NCI-H1092 (cell line): ENCODE measurements around the gene PCSK6.

Experiments
- DNase-seq: peaks from one replicate; lab custom pipeline; 2025; lab: John Stamatoyannopoulos, UW

Gene PCSK6

DNA sequence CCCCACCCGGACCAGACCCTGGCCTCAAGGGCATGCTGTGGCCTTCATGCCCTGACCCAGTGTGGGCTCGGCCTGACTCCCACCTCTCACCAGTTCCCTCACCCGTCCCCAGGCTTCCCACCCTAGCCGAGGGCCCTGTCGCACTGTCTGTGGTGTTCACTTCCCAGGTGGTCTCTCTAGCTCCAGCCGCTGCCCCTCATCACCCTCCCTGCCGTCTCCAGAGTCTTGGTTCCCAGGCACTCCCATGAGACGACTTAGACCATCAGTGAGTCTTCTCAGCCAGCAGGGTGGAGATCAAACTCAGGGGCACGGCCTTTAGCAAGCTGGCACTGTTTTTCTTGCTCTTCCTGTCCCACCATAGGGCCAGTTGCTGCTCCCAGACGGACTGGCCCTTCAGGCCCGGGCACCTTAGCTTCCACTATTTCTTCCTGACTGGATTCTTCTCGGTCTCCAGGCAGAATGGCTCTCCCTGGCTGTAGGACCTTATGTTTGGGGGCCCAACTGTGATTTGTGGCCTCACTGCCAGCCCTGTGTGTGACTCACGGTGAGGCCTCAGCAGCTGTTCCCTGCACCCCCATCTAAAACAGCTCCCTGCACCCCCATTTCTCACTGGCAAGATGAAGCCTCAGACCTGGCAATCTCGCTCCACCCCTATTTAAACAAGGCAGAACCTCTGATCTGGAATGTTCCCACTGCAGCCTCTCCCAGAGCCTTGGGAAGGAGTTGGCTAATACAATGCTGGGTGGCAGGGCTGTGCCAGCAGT, 9.4 kb upstream of the PCSK6 start:
- DNase-seq = no peak

DNA sequence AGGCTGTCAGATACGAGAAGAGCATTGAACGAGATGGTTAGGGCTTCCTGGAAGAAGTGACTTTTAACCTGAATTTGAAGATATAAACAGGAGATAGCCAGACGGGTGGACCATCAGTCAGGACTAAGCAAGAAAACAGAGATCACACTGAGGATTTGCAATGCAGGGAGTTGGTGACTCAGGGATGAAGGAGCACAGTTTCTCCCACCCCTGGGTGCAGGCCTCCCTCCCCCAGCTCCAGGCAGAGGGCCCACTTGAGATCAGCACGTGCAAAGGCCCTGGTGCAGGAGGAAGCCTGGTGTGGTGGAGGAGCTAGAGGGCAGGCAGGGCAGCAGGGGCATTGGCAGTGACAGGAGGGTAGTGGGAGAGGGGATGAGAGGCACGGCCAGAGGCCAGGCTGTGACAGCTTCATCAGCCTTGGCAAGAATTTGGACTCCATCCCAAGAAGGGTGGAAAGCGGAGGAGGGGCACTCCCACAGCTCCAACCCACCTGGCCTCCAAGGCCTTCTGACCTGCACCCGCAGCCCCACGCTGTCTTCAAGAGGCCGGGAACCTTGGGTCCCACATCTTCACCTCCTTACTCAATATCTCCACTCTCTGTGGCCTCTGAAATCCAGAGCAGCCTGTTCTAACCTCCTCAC, 8.7 kb upstream of the PCSK6 start:
- no peak for DNase-seq

DNA sequence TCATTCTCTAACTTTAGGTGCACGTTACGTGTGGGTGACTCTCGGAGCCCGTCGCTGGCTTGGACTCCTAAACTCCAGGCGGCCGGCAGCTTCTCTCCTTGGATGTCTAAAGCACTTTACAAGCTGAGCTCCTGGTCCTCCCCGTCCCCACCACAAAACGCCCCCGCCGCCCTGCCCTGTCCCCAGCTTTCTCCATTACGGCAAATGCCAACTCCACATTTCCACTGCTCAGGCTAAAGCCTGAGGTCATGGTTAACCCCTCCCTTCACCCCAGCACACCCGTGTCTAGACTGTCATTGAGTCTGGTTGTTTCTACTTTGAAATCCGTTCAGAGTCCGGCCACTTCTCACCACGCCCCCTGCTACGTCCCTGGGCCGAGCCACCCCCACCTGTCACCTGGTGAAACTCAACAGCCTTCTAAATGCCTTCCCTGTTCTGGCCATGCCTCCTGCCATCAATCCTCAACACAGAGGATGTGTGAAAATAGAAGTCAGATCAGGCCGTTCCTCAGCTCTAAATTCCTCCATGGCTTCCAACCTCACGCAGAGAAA, 8.1 kb upstream of the PCSK6 start:
- DNase-seq = no peak

DNA sequence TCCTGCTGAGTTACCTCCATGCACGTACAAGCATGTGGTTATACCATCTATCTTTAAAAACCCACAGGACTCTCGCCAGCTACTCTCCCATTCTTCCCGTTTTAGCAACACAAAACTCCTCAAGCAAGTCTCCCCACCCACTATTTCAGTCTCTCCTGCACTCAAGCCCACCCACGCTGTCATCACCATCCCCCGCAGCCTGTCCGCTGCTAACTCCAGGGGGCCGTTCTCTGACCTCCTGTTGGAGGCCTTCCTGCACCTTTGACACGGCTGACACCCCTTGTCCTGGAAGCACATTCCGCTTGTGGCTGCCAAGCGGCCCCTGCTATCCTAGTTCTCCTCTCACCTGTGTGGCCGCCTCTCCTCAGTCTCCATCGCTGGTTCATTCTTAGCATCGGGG, 7.5 kb upstream of the PCSK6 start:
- no peak for DNase-seq

DNA sequence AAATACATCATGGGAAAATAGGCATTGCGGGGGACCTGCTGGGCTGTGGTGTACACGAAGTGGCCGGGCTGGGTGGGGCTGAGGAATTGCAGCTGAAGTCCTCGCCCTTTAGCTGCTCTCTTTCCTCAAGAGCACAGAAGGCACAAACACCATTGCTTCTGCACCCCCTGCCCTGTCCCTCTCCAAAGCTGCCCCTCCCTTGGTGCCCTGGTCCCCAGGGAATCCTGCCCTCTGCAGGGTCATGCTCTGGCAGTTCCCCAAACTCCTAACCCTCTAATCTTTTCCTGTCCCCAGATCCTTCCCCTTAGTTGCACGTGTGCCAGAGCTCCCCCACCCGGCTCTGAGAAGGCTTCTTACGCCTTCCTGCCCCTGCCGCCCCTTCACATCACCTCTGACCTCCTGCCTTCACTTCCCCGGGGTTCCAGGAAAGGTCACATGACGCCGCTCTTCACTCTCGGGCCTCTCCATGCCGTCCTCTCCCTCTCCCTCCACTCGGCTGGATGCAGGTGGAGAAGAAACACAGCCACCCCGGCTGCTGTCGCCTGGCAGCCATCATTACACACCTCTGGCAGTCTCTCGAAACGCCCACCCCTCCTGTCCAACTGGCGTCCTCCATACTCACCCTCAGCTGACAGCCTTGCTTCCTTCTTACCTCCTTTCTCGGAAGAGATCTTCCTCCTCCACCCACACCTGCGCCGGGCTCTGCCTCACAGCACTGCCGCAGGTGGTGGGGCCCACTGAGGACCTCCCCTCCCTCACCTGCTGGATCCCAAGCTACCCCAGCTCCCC, 6.9 kb upstream of the PCSK6 start:
- no peak for DNase-seq

- DNase-seq = no peak
Observed at GRCh38 chr15:101495334-101496197, 6.1 kb upstream of the PCSK6 start.

GRCh38 chr15:101494251-101494796, 4.8 kb upstream of the PCSK6 start:
- no peak for DNase-seq

DNA sequence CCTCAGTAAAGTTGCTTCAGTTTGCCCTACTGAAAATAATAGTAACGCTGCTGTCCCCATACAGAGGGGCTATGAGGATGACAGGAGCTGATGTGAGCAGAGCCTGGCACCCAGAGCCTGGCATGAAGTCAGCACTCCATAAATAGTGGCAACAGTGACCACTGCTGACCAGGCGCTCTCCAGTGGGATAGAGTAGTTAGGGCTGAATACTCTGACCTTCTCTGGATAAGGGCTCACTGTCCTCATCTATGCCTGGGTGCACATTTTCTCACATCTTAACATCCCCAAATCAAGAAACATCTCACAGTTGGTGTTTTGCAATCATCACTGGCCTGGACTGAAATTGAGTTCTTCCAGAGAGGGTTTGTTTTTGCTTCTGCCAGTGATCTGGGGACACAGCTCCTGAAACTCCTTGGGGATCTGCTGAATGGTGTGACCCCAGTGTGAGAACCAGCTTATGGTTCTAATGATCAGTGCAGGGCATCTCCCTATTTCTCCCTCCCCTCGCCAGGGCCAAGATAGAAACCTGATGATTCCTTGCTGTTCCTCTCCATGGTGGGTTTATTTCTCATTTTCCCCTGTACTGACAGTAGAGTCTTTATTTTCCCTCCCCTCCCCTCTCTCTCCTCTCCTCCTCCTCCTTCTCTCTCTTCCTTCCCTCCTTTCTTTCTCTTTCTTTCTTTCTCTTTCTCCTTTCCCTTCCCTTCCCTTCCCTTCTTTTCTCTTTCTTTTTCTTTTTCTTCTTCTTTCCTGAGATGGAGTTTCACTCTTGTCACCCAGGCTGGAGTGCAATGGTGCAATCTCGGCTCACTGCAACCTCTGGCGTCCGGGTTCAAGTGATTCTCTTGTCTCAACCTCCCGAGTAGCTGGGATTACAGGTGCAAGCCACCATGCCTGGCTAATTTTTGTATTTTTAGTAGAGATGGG, 3.5 kb upstream of the PCSK6 start:
- DNase-seq = no peak

- DNase-seq = no peak
Observed at GRCh38 chr15:101491734-101492640, 2.5 kb upstream of the PCSK6 start.

DNA sequence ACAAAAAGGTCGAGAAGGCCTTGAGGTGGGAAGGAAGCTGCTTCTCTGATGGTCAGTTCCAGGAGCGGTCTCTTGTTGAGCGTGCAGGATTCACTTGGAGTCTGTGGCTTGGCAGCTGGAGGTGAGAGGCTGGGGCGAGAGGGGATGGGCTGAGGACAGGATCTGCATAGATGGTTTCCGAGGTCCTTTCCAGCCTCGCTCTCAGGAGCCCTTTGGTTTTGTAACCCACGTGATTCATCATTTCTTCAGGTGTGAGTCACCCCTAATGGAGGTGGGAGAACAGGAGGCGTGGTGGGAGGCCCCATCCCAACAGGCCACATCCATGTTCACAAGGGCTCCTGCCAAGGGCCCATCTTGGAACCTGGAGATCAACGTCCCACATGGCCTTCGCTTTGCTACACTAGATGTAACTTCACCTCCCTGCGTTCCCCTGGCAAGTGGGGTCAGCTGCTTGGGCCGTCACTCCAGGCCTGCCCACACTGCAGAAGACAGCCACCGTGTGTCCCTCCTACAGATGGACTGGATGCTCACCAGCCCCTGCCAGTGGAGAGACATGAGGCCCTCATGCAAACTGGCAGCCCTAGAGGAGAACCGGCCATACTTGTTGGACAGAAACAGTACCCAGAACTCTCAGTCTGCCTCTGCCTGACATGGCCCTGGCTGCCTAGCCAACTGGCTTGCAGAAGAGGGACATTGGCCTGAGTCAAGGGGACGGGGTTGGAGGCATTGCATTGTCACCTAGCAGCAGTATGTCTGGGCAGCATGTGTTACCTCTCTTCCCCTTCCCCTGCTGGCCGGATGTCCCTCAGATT, 1.6 kb upstream of the PCSK6 start:
- no peak for DNase-seq

- DNase-seq = no peak
Observed at GRCh38 chr15:101490408-101490891, 943 bp upstream of the PCSK6 start.

DNA sequence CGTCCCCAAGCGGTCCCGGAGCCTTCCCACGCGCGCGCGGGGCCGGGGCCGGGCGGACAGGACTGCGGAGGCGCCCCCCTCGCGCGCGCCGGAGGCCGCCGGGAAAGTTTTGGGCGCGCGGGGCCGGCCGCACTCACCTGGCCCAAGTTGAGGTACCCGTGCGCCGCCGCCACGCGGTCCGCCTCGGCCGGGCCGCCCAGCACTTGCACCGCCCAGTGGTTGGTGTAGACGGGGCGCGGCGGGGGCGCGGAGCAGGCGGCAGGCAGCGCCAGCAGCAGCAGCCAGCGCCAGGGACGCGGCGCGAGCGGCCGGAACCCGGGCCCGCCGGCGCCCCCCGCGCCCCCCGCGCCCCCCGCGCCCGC, 289 bp downstream of the PCSK6 start:
- no peak for DNase-seq

GRCh38 chr15:101488300-101489164, 975 bp downstream of the PCSK6 start:
- DNase-seq = no peak

DNA sequence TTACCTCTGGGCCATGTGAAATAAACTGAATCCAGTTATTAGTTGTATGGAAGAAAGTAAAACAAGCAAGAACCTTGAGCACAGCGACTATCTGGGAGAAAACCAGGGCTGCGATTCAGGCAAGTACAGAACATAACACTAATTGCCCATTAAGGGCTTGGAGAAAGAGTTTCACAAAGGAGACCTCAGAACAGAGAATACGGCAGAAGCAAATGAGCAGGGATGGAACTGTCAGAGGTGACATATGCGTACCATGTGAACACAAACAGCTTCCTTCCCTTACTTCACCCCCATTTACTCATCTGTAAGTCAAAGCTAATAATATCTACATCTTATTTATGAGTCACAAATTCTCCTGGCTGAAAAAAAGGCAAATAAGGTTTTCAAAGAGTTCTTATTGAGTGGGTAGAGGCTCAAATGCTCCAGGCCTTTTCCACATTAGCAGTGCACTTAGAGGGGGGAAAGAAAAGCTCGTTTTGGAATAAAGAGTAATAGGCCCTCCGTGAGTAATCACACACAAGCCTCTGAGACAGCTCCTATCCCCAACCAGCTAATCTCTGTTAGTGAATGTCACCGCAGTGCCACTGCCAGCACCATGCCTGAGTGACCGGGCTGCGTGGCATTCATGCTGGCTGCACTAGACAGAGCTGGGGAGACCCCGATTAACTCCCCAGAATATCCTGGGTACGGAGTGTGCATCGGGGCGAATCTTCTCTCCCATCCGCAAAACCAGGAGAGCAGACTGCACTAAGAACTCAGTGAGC, 2.6 kb downstream of the PCSK6 start:
- no peak for DNase-seq

DNA sequence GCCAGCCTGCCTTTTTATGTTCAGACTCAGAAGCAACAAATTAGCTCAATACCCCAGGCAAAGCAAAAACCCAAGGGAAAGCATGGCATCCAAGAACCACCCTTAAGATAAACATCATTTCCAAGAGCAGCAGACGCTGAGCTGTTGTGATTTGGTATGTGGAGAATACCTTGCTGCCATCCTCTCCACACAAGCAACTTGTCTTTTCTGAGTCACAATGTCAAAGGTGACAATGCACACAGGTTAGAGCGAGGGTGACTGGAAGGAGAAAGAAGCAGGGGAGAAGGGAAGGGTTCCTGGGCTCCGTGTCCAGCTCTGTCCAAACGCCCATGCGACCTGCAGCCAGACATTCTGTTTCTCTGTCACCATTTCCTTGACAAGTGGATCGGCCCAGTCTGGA, 6.0 kb downstream of the PCSK6 start:
- DNase-seq = no peak

DNA sequence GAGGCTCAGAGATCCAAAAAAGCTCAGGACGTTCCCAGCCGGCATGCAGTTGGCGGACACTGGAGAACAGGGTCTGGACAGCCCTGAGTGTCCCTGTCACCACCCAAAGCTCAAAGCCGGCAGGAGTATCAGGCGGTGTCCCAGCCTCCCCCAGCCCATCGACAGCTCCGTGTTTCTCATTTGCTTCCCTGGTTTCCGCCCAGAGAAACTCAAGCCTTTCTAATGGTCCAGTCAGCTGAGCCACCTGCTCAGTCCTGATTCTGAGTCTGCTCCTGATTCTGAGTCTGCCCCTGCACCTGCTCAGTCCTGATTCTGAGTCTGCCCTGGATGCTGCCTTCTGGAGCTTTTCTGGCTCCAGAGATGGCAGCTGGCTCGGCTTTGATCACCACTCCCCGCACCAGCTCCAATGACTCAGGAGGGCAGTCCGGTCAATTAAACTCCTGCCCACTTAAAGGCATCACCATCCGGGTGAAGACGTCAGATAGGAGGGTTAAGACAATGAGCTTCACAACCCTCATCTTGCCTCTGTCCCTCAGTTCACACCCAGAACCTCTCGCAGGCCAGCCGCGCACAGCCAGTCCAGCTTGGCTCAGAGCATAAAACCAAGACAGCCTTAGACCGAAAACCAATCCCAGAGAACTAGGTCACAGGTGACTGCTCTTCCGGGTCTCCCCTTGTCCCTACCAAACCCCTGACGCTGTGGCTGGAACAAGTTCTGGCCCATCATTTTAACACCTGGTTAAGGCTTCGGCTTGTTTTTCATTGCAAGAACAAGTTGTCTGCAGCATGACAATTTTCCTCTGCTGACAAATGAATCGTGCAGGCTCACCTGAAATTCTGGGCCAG, 6.8 kb downstream of the PCSK6 start:
- no peak for DNase-seq
